Upper lobe of left lung (tissue), 4 donors: ENCODE data around the gene ABHD1.

Experiments
- EP300 ChIP-seq, 4 donors: sonication (generic); formaldehyde crosslinking; IDR thresholded peaks; one replicate each; pipeline ENCODE4 v1.5.1; 2017; ENCODE audit warnings: antibody characterized with exemption in 4 of 4, control low read depth in 2 of 4
- TF ChIP-seq, protein P1 (sequence below), 6 experiments: fragments of 450-650 bp in 4 of 6; fragments of 200-600 bp in 2 of 6; sonication (generic) in 2 of 6; IDR thresholded peaks; one replicate each; pipeline ENCODE4 v1.5.1; 2016 to 2019; ENCODE audit warnings: antibody characterized with exemption in 6 of 6

DNA sequence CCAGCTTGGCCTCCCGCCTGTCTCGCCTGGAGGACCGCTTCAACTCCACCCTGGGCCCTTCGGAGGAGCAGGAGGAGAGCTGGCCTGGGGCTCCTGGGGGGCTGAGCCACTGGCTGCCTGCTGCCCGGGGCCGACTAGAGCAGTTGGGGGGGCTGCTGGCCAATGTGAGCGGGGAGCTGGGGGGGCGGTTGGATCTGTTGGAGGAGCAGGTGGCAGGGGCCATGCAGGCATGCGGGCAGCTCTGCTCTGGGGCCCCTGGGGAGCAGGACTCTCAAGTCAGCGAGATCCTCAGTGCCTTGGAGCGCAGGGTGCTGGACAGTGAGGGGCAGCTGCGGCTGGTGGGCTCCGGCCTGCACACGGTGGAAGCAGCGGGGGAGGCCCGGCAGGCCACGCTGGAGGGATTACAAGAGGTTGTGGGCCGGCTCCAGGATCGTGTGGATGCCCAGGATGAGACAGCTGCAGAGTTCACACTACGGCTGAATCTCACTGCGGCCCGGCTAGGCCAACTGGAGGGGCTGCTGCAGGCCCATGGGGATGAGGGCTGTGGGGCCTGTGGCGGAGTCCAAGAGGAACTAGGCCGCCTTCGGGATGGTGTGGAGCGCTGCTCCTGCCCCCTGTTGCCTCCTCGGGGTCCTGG lies 40.7 kb upstream of the ABHD1 start:
- no peak for TF ChIP-seq EP300 (IDR thresholded peaks at IDR 0.05)
- TF ChIP-seq, protein P1, sequence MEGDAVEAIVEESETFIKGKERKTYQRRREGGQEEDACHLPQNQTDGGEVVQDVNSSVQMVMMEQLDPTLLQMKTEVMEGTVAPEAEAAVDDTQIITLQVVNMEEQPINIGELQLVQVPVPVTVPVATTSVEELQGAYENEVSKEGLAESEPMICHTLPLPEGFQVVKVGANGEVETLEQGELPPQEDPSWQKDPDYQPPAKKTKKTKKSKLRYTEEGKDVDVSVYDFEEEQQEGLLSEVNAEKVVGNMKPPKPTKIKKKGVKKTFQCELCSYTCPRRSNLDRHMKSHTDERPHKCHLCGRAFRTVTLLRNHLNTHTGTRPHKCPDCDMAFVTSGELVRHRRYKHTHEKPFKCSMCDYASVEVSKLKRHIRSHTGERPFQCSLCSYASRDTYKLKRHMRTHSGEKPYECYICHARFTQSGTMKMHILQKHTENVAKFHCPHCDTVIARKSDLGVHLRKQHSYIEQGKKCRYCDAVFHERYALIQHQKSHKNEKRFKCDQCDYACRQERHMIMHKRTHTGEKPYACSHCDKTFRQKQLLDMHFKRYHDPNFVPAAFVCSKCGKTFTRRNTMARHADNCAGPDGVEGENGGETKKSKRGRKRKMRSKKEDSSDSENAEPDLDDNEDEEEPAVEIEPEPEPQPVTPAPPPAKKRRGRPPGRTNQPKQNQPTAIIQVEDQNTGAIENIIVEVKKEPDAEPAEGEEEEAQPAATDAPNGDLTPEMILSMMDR (IDR thresholded peaks at IDR 0.05): no peak
